ENCODE data around the gene CRB2. TPM values are rescaled to one million over a fixed set of nuclear protein-coding genes. Genes with fewer than 3 reads are reported as not detected.

CRB2 gene
- total and polyA plus RNA-seq, 2 of the 13 experiments (the other 11 are each of a cell fraction or from before 2014, with no cell fraction given) = 0.01 to 0.29 TPM

- peak; percentile 79; the same call in 1 of the 2 replicates for TF ChIP-seq ARID4A (CRISPR knock-in tag; IDR thresholded peaks at IDR 0.05; ENCODE audit: borderline replicate concordance)
- 0 out of 2 replicates have a peak, but pooled peaks have one; percentile 12 for TF ChIP-seq SMC3 (IDR thresholded peaks at IDR 0.05; ENCODE audit: low read length)
- TF ChIP-seq MXD4 (CRISPR knock-in tag; IDR thresholded peaks at IDR 0.05) = 0 out of 2 replicates have a peak, but pooled peaks have one; percentile 45
- peak; percentile 93 for TF ChIP-seq HMG20A (CRISPR knock-in tag; IDR thresholded peaks at IDR 0.05; ENCODE audit: borderline replicate concordance)
- peak; percentile 92 for TF ChIP-seq ZBTB7B (CRISPR knock-in tag; IDR thresholded peaks at IDR 0.05)
- peak; percentile 88 for TF ChIP-seq ISL2 (CRISPR knock-in tag; IDR thresholded peaks at IDR 0.05)
- TF ChIP-seq FIP1L1 (IDR thresholded peaks at IDR 0.05; ENCODE audit: borderline replicate concordance, insufficient read depth, low read depth, low read length) = no peak
- no peak for TF ChIP-seq TEF (CRISPR knock-in tag; IDR thresholded peaks at IDR 0.05)
- TF ChIP-seq MTA1 (CRISPR knock-in tag; IDR thresholded peaks at IDR 0.05; ENCODE audit: borderline replicate concordance) = peak; percentile 94; the same call in 1 of the 2 replicates
- TF ChIP-seq CREB1 (IDR thresholded peaks at IDR 0.05) = no peak
- TF ChIP-seq CREB1 (CRISPR knock-in tag; IDR thresholded peaks at IDR 0.05) = peak; percentile 72
- no peak for TF ChIP-seq RFX1 (IDR thresholded peaks at IDR 0.05)
- peak; percentile 97 for TF ChIP-seq ZNF441 (CRISPR knock-in tag; IDR thresholded peaks at IDR 0.05; ENCODE audit: borderline replicate concordance)
- TF ChIP-seq HNRNPL (IDR thresholded peaks at IDR 0.05; ENCODE audit: low read depth, low read length) = 0 out of 2 replicates have a peak, but pooled peaks have one; percentile 54
- TF ChIP-seq PHF5A (CRISPR knock-in tag; IDR thresholded peaks at IDR 0.05; ENCODE audit: low read depth, unreplicated experiment) = peak; percentile 83
- peak; percentile 82 for TF ChIP-seq HNF4A (CRISPR knock-in tag; IDR thresholded peaks at IDR 0.05)
- peak; percentile 38; the same call in 1 of the 2 replicates for TF ChIP-seq ZNF644 (CRISPR knock-in tag; IDR thresholded peaks at IDR 0.05; ENCODE audit: low read depth)
- no peak for TF ChIP-seq PBX3 (CRISPR knock-in tag; IDR thresholded peaks at IDR 0.05; ENCODE audit: borderline replicate concordance)
- no peak for TF ChIP-seq ATRX (CRISPR knock-in tag; IDR thresholded peaks at IDR 0.05; ENCODE audit: borderline replicate concordance)
- TF ChIP-seq XBP1 (CRISPR knock-in tag; IDR thresholded peaks at IDR 0.05) = no peak
- no peak for TF ChIP-seq ZFAT (CRISPR knock-in tag; conservative IDR thresholded peaks at IDR 0.05)
- TF ChIP-seq MIXL1 (CRISPR knock-in tag; IDR thresholded peaks at IDR 0.05) = peak; percentile 90
- TF ChIP-seq ZGPAT (CRISPR knock-in tag; IDR thresholded peaks at IDR 0.05) = peak; percentile 93
- no peak for TF ChIP-seq ZNF10 (CRISPR knock-in tag; IDR thresholded peaks at IDR 0.05; ENCODE audit: borderline replicate concordance, low read depth)
- TF ChIP-seq ZNF589 (CRISPR knock-in tag; conservative IDR thresholded peaks at IDR 0.05) = peak; percentile 43; the same call in 1 of the 2 replicates
- no peak for TF ChIP-seq ZBTB42 (CRISPR knock-in tag; IDR thresholded peaks at IDR 0.05)
These were observed 31.2 kb upstream of the CRB2 start (continued) for GRCh38 chr9:123324767-123325183.
